ENCODE data around the gene CSK. TPM values are rescaled to one million over a fixed set of nuclear protein-coding genes. Genes with fewer than 3 reads are reported as not detected.
"Not testable (repeated sequence)": the region's sequence is repeated elsewhere in the genome, so short reads cannot be mapped to it uniquely, and the experiment has no call there.

CSK gene
- total and polyA plus RNA-seq, 3 donors from 2014 or later, result 41.5 to 45.6 (median 43.1) TPM

DNA sequence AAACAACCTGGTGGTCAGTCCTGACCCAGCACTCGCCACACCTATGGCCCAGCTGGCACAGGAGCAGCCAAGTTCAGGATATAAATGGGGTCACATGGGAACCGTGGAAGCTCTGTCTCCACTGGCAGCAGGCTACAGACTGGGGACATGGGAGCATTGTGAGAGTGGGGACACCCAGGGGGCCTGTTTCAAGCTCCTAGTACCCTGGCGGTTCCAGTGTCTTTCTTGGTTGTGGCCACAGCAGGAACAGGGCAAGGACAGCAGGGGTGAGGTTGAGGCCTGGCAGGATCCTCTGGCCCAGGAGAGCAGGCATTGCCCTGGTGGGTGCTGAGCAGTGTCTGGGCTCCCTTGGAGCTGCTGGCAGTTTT lies 1.9 kb downstream of the CSK start:
- intact Hi-C loops (cut with DNase I; ENCODE audit: low total_unique reads), result loop anchor here (5.0 kb wide), 1 partner anchor 59 kb away; the partner anchor contains the start of gene ULK3
- no peak overlapping the region for H3K4me3 ChIP-seq

DNA sequence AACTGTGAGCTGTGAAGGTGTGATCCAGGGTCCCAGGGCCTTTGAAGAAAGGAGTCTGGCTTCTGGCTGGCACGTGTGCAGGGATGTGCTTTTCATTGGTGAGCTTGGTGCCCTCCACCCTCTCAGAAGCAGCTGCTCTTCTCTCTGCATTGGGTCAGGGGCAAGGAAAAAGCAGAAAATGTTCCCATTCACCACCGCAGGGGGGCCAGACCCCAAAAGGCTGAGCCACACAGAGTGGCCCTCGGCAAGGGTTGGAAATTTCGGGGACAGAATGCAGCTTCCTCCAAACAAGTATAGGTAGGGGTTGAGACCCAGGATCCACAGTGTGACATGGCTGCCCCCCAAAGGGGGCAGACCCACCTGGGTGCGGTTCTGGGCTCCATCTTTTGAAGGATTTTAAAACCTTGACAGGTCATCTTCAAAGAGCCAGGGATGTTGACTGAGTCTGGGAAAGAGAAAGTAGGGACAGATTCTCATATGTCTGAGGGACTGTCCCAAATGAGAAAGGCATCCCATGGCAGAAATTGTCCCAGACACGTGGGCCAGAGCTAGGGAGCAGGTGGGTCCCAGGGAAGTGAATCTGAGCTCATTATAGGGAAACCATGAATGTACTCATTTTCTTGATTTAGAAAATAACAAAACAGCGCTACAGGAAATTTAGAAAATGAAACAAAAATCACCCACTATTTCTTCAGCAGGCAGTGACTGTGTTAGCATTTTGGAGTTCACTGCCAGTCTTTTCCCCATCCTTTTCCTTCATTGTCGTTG lies 2.7 kb downstream of the CSK start:
- no peak overlapping the region for H3K27ac ChIP-seq
- TF ChIP-seq POLR2A (IDR thresholded peaks at IDR 0.05), result no peak
- TF ChIP-seq, protein P1, sequence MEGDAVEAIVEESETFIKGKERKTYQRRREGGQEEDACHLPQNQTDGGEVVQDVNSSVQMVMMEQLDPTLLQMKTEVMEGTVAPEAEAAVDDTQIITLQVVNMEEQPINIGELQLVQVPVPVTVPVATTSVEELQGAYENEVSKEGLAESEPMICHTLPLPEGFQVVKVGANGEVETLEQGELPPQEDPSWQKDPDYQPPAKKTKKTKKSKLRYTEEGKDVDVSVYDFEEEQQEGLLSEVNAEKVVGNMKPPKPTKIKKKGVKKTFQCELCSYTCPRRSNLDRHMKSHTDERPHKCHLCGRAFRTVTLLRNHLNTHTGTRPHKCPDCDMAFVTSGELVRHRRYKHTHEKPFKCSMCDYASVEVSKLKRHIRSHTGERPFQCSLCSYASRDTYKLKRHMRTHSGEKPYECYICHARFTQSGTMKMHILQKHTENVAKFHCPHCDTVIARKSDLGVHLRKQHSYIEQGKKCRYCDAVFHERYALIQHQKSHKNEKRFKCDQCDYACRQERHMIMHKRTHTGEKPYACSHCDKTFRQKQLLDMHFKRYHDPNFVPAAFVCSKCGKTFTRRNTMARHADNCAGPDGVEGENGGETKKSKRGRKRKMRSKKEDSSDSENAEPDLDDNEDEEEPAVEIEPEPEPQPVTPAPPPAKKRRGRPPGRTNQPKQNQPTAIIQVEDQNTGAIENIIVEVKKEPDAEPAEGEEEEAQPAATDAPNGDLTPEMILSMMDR (IDR thresholded peaks at IDR 0.05), result no peak
- H3K4me1 ChIP-seq, result peaks cover 52% of the 10 kb centered on the region
- H3K27me3 ChIP-seq, result no peaks in the 10 kb centered on the region
- intact Hi-C loops (cut with DNase I; ENCODE audit: low total_unique reads), result loop anchor here (5.0 kb wide), 1 partner anchor 58 kb away; the partner anchor contains the start of gene ULK3
- no peak overlapping the region for H3K4me3 ChIP-seq
- no peak for DNase-seq
- WGBS, 2 donors, result 68 to 80% methylated on average over 8 of the region's 8 CpGs
- no peaks in the 10 kb centered on the region for H3K9me3 ChIP-seq
- H3K36me3 ChIP-seq (ENCODE audit: low read depth, missing control alignments), result no peaks in the 10 kb centered on the region

More for the DNA sequence above, 1.9 kb downstream of the CSK start:
- no peak for DNase-seq
- H3K4me1 ChIP-seq, result peaks cover 47% of the 10 kb centered on the region
- 54 to 75% methylated on average over 1 to 3 of the region's 3 CpGs for WGBS, 2 donors
- no peak overlapping the region for H3K27ac ChIP-seq
- H3K36me3 ChIP-seq (ENCODE audit: low read depth, missing control alignments), result no peaks in the 10 kb centered on the region
- H3K9me3 ChIP-seq, result no peaks in the 10 kb centered on the region
- no peaks in the 10 kb centered on the region for H3K27me3 ChIP-seq
- TF ChIP-seq, protein P1 (IDR thresholded peaks at IDR 0.05), result no peak
- TF ChIP-seq POLR2A (IDR thresholded peaks at IDR 0.05), result no peak

DNA sequence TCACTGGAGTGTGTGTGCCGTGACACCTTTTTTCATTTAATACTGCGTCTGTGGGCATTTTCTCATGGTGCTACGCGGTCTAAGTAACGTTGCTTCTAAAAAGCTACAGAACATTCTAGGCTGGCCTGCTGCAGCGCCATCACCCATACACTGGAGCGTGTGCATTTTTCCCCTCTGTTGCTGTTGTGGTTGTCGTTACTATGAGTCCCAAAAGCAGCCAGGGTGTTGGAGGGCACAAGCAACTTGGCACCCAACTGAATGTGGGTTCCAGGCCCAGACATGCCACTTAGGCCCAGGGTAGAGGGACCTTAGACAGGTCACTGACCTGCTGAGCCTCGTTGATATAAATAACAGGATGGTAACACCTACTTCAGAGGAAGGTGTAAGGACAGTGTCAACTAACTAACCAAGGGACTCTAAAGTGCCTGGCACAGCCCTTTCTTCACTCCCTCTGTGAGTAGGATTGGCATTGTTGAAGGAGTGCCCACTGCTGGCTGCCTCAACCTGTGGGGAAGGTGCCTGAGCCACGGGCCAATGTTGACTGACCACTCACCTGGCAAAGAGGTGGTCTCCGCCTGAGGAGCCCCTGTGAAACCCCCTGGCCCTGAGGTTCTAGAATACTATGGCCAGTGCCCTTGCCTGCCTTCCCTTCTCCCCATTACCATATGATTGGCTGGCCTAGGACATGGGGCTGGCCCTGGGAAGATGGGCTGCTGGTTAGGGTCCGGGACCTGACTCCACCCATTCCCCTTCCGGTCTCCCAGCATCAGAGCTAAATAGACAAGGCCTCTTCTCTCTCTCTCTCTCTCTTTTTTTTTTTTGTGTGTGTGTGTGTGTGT lies 3.5 kb downstream of the CSK start:
- Histone ChIP-seq H3K4me3 (no peak overlapping the region), H3K36me3 (ENCODE audit: low read depth, missing control alignments) (no peaks in the 10 kb centered on the region), H3K27me3 (no peaks in the 10 kb centered on the region), H3K4me1 (peaks cover 53% of the 10 kb centered on the region), H3K9me3 (no peaks in the 10 kb centered on the region), H3K27ac (no peak overlapping the region)
- TF ChIP-seq, protein P1 (IDR thresholded peaks at IDR 0.05), result no peak
- TF ChIP-seq POLR2A (IDR thresholded peaks at IDR 0.05), result no peak
- intact Hi-C loops (cut with DNase I; ENCODE audit: low total_unique reads), result no loop called here
- no peak for DNase-seq
- WGBS, 2 donors, result 87 to 89% methylated on average over 11 to 13 of the region's 13 CpGs

DNA sequence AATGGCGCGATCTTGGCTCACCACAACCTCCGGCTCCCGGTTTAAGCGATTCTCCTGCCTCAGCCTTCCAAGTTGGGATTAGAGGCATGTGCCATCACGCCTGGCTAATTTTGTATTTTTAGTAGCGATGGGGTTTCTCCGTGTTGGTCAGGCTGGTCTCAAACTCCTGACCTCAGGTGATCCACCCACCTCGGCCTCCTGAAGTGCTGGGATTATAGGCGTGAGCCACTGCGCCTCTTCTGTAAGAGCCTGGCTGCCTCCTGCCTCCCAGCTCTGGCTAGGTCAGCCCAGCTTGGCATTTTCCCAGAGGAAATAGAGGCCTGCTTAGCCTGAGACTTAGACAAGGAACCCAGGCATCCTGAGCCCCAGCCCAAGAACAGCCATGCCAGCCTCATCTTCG lies 4.2 kb downstream of the CSK start:
- H3K36me3 ChIP-seq (ENCODE audit: low read depth, missing control alignments); H3K27ac ChIP-seq; H3K27me3 ChIP-seq; H3K9me3 ChIP-seq; H3K4me3 ChIP-seq; DNase-seq; intact Hi-C loops (cut with DNase I; ENCODE audit: low total_unique reads): not testable (repeated sequence)
- 74 to 95% methylated on average over 4 to 12 of the region's 12 CpGs for WGBS, 2 donors
- H3K4me1 ChIP-seq, result peaks cover 50% of the 10 kb centered on the region

DNA sequence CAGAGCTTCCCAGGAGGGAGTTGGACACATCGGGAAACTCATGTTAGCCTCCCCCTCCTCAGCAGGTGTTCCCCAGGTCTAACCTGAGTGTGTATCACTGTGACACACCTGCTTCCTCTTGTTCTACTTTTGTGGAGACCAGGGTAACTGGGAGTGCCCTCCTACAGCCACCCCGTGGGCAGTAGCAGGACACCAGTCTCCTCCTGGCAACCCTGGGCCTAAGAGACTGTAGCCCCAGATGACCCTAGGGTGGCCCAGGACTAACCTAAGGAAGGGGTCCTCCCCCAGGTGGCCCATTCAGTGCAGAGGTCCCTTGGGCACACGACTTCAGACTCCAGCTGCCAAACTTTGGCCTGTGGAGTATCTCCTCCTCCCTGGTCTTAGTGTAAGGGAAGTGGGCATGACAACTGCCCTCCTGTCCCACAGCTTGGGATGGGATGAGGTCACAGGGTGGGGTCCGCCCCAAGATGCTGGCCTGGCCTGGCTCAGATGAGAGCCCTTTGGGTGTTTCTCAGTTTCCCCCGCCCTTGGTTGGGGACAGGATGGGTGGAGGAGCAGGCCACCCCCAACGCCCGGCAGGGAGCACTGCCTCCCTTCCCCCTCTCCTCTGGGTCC lies 4.8 kb downstream of the CSK start:
- Histone ChIP-seq H3K9me3 (no peaks in the 10 kb centered on the region), H3K27me3 (no peaks in the 10 kb centered on the region), H3K36me3 (ENCODE audit: low read depth, missing control alignments) (no peaks in the 10 kb centered on the region), H3K4me1 (peaks cover 45% of the 10 kb centered on the region), H3K27ac (no peak overlapping the region), H3K4me3 (no peak overlapping the region)
- TF ChIP-seq, protein P1 (IDR thresholded peaks at IDR 0.05), result no peak
- TF ChIP-seq POLR2A (IDR thresholded peaks at IDR 0.05), result no peak
- WGBS, 2 donors, result 65 to 73% methylated on average over 6 to 7 of the region's 7 CpGs
- DNase-seq, result no peak
- intact Hi-C loops (cut with DNase I; ENCODE audit: low total_unique reads), result no loop called here
